Psoas muscle (tissue), 8 donors: Measurements from ENCODE around the gene OVOL1. TPM values are rescaled to one million over a fixed set of nuclear protein-coding genes. Genes with fewer than 3 reads are reported as not detected.
A peak's percentile ranks its signal among the peaks of the same experiment; 100 is the strongest.

Source experiments
- ATAC-seq, 4 donors: fragments of 200-7000 bp; cut with Tn5 transposase; one replicate each; pipeline ENCODE4 v1.9.1; 2020; ENCODE audit warnings: moderate library complexity in 3 of 4, mild to moderate bottlenecking in 2 of 4
- DNase-seq, 2 donors: peaks; one replicate each; pipeline ENCODE4 v3.0.0-alpha.2; 2020
- H3K27ac ChIP-seq: fragments of 200-600 bp; one replicate; pipeline ENCODE4 v1.8.0; 2022
- H3K27me3 ChIP-seq, 3 donors: fragments of 200-600 bp in 1 of 3; one replicate each; pipeline versions ENCODE4 v1.6.1 to v1.8.0; 2013 to 2022; ENCODE audit warnings: low read length in 2 of 3, mild to moderate bottlenecking in 2 of 3, moderate library complexity in 1 of 3; ENCODE audit not compliant: insufficient read depth in 3 of 3
- H3K36me3 ChIP-seq, 2 donors: fragments of 200-600 bp in 1 of 2; one replicate each; pipeline versions ENCODE4 v1.6.1 to v1.8.0; 2013 to 2022; ENCODE audit warnings: low read depth in 1 of 2, mild to moderate bottlenecking in 1 of 2, moderate library complexity in 1 of 2; ENCODE audit not compliant: insufficient read depth in 1 of 2
- H3K4me1 ChIP-seq: fragments of 200-600 bp; one replicate; pipeline ENCODE4 v1.8.0; 2022
- H3K4me3 ChIP-seq: fragments of 200-600 bp; one replicate; pipeline ENCODE4 v1.8.0; 2022; ENCODE audit warnings: mild to moderate bottlenecking
- H3K9me3 ChIP-seq: fragments of 200-600 bp; one replicate; pipeline ENCODE4 v1.8.0; 2022
- WGBS, 3 donors: extraction: QIAGEN DNeasy Blood & Tissue Kit; methylation state at CpG; one replicate each; pipeline versions ENCODE4 v1.1.6 to v1.1.7; 2013; 5-methylcytosine and 5-hydroxymethylcytosine counted together
- intact Hi-C, 2 donors: fragments of 100-400 bp; cut with DNase I; formaldehyde crosslinking; loops; one replicate each; pipeline versions ENCODE4 v1.11.0 to v1.14.2; 2022
- polyA plus RNA-seq, 3 donors: library from polyadenylated mRNA; stranded (reverse); fragments of 200-250 nt; gene quantifications; one replicate each; pipeline ENCODE4 v1.2.3, GENCODE V29; 2013
- total RNA-seq, 4 donors: library from RNA; stranded (reverse); fragmentation: NEBNext Ultra II Directional in 2 of 4; extraction: Animal tissue kit (Norgen Biotek cat#: 25700) in 2 of 4; gene quantifications; one replicate each; pipeline versions ENCODE4 v1.2.1 to v1.2.4, GENCODE V29; 2021 to 2023
- TF ChIP-seq, protein P1 (sequence below): fragments of 200-600 bp; IDR thresholded peaks from one replicate; pipeline ENCODE4 v1.8.0; 2022; ENCODE audit warnings: antibody characterized with exemption
- donor health status: healthy with polysubstance abuse.
- donor health status: DM: no; HTN: no; CAD: no; lungs with moderate emphysema.
- donor health status: Bipolar disorder and iron deficiency.
- donor health status: healthy.
- donor health status: DM: yes; HTN: yes; CAD: no.
- donor health status: DM: no; HTN: no; CAD: no.
- donor health status: DM: no; HTN: no; CAD: no.
- donor health status: DM: yes; HTN: yes; CAD: no.

Gene OVOL1
- total and polyA plus RNA-seq, 7 donors, result 0.01 TPM; not detected in 6

GRCh38 chr11:65803797-65804492 is 17.1 kb downstream of the OVOL1 start:
- ATAC-seq (no peak), DNase-seq (peak in 1 of 2 donors; percentile 15)
- 52 to 56% (median 54%) methylated on average over 21 of the region's 21 CpGs for WGBS, 3 donors
- Histone ChIP-seq H3K9me3 (no peaks in the 10 kb centered on the region), H3K36me3 (no peaks in the 10 kb centered on the region), H3K4me3 (no peak overlapping the region), H3K4me1 (no peaks in the 10 kb centered on the region), H3K27ac (no peak overlapping the region), H3K27me3 (peaks cover 0 to 86% (median 9%) of the 10 kb centered on the region in 3 donors)
- TF ChIP-seq, protein P1, sequence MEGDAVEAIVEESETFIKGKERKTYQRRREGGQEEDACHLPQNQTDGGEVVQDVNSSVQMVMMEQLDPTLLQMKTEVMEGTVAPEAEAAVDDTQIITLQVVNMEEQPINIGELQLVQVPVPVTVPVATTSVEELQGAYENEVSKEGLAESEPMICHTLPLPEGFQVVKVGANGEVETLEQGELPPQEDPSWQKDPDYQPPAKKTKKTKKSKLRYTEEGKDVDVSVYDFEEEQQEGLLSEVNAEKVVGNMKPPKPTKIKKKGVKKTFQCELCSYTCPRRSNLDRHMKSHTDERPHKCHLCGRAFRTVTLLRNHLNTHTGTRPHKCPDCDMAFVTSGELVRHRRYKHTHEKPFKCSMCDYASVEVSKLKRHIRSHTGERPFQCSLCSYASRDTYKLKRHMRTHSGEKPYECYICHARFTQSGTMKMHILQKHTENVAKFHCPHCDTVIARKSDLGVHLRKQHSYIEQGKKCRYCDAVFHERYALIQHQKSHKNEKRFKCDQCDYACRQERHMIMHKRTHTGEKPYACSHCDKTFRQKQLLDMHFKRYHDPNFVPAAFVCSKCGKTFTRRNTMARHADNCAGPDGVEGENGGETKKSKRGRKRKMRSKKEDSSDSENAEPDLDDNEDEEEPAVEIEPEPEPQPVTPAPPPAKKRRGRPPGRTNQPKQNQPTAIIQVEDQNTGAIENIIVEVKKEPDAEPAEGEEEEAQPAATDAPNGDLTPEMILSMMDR, result no peak
- intact Hi-C loops, result no loop called here

DNA sequence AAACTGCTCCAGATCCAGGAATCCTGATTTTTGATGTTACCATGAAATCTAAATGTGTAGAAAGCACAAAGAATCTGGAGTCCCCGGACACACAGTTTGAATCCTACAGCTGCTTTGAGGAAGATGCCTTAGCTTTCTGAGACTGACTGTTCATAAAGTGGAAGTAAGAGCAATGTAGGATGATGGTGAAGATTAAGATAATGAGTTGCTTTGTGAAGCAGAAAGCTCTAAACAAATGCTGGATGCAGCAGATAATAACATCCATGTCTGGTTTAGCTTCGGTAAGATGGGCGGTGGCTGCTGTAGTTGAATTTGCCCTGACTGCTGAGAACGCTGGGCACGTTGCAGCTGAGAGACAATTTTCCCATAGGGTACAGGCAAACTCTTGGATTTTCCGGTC is 20.1 kb downstream of the OVOL1 start:
- DNase-seq (no peak), ATAC-seq (no peak)
- H3K27me3 ChIP-seq, result peaks cover 0 to 77% (median 9%) of the 10 kb centered on the region in 3 donors
- H3K4me1 ChIP-seq, result no peaks in the 10 kb centered on the region
- no peaks in the 10 kb centered on the region for H3K36me3 ChIP-seq
- intact Hi-C loops, result no loop called here
- TF ChIP-seq, protein P1, result no peak
- no peaks in the 10 kb centered on the region for H3K9me3 ChIP-seq
- H3K27ac ChIP-seq, result no peak overlapping the region
- no peak overlapping the region for H3K4me3 ChIP-seq
- 22 to 33% (median 28%) methylated on average over 6 of the region's 6 CpGs for WGBS, 3 donors

DNA sequence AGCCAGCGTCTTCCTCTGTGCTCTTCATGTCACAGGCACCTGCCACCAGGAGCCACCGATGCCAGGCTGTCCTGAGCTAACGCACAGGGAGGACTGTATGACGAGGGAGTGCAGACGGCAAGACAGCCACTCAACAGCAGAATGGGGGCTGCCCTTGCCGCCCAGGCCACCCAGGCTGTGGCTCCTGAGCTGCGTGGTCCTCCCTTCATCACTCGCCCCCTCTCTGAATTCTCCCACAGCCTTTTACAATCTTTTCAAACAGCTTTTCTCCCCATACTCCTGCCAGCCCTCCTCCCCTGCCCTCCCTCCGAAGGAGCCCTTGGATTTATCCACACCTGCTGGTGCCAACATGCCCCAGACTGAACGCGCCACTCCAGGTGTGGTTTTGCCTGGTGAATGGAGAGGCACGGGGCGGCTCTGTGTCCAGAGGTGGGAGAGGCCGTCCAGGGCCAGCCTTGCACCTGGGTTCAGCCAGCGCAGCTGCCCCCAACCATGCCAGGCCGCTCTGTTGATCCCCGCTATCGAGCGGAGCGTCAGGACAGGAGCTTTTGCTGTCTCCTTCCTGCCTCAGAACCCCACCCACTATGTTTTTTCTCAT is 22.0 kb downstream of the OVOL1 start:
- H3K27me3 ChIP-seq, result peaks cover 0 to 61% (median 5%) of the 10 kb centered on the region in 3 donors
- H3K4me3 ChIP-seq, result no peak overlapping the region
- no peaks in the 10 kb centered on the region for H3K4me1 ChIP-seq
- no peaks in the 10 kb centered on the region for H3K36me3 ChIP-seq
- H3K27ac ChIP-seq, result no peak overlapping the region
- WGBS, 3 donors, result 66 to 68% (median 66%) methylated on average over 20 of the region's 20 CpGs
- no peaks in the 10 kb centered on the region for H3K9me3 ChIP-seq
- TF ChIP-seq, protein P1, result no peak
- DNase-seq (no peak), ATAC-seq (no peak)
- intact Hi-C loops, result no loop called here

- TF ChIP-seq, protein P1, result no peak
- DNase-seq, result no peak
Measured at GRCh38 chr11:65809496-65809895, 22.6 kb downstream of the OVOL1 start.

More at GRCh38 chr11:65809496-65809895, 22.6 kb downstream of the OVOL1 start:
- intact Hi-C loops, result no loop called here
- Histone ChIP-seq H3K27me3 (peaks cover 0 to 55% (median 0%) of the 10 kb centered on the region in 3 donors), H3K36me3 (no peaks in the 10 kb centered on the region), H3K4me1 (no peaks in the 10 kb centered on the region), H3K27ac (no peak overlapping the region), H3K4me3 (no peak overlapping the region), H3K9me3 (no peaks in the 10 kb centered on the region)
- no peak for ATAC-seq
- 74 to 77% (median 74%) methylated on average over 9 of the region's 9 CpGs for WGBS, 3 donors
